IPS-18a (cell line): ENCODE results near the gene ANKRD40.
"Not testable (repeated sequence)": the region's sequence is repeated elsewhere in the genome, so short reads cannot be mapped to it uniquely, and the experiment has no call there.

Experiments used
- H3K27ac ChIP-seq: one replicate; pipeline ENCODE4 v1.5.1; 2013; ENCODE audit warnings: low read length
- H3K27me3 ChIP-seq: one replicate; pipeline ENCODE4 v1.6.1; 2013; ENCODE audit warnings: mild to moderate bottlenecking, low read length; ENCODE audit not compliant: control insufficient read depth, insufficient read depth
- H3K36me3 ChIP-seq: one replicate; pipeline ENCODE4 v1.6.1; 2013; ENCODE audit warnings: low read depth, low read length; ENCODE audit not compliant: control insufficient read depth
- H3K4me1 ChIP-seq: one replicate; pipeline ENCODE4 v1.6.1; 2013; ENCODE audit warnings: low read depth, low read length; ENCODE audit not compliant: control insufficient read depth
- H3K4me3 ChIP-seq: one replicate; pipeline ENCODE4 v1.5.1; 2013; ENCODE audit warnings: low read length
- H3K9ac ChIP-seq: one replicate; pipeline ENCODE4 v1.6.1; 2013; ENCODE audit warnings: mild to moderate bottlenecking, low read length, moderate library complexity
- H3K9me3 ChIP-seq: one replicate; pipeline ENCODE4 v1.6.1; 2013; ENCODE audit warnings: low read depth, low read length; ENCODE audit not compliant: control insufficient read depth

The ANKRD40 gene

DNA sequence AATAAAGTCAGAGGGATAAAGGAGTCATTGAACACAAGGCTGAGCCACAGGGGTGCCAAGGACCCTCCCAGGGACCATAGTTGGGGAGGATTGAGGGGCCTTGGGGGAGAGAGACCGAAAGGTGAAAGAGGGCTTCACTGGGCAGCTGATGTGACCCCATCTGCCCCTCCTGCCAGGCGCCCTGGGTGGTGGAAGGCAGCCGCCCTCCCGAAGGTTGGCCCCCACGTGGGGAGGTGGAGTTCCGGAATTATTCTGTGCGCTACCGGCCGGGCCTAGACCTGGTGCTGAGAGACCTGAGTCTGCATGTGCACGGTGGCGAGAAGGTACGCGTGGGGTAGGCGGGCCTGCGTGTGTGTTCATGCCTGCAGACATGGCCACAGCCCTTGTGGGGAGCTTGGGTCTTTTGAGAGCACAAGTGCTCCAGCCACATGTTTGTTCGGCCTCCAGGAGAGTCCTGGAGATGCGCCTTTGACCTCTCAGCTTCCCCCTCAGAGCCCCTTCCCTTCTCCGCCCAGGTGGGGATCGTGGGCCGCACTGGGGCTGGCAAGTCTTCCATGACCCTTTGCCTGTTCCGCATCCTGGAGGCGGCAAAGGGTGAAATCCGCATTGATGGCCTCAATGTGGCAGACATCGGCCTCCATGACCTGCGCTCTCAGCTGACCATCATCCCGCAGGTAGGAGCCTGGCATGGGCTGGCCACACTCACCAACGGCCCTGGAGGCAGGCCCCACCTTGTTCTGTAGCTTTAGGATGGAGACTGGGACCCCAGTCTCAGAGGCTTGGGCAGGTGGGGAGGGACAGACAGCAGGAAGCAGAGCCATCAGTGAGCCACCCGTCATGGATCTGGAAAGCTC is 24.1 kb downstream of the ANKRD40 start:
- Histone ChIP-seq H3K9me3 (no peaks in the 10 kb centered on the region), H3K27ac (no peak overlapping the region), H3K4me3 (no peak overlapping the region), H3K4me1 (peaks cover 4% of the 10 kb centered on the region), H3K9ac (no peak overlapping the region), H3K36me3 (no peaks in the 10 kb centered on the region), H3K27me3 (no peaks in the 10 kb centered on the region)

DNA sequence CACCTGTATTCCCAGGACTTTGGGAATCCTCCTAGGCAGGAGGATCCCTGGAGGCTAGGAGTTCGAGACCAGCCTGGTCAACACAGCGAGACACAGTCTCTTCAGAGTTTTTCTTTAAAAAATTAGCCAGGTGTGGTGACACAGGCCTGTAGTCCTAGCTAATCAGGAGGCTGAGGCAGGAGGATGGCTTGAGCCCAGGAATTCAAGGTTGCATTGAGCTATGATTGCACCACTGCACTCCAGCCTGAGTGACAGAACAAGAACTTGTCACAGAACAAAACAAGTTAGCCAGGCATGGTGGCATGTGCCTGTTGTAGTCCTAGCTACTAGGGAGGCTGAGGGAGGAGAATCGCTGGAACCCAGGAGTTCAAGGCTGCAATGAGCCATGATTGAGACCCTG is 24.8 kb downstream of the ANKRD40 start:
- H3K9me3 ChIP-seq, result no peaks in the 10 kb centered on the region
- H3K27me3 ChIP-seq, result no peaks in the 10 kb centered on the region
- H3K9ac ChIP-seq, result no peak overlapping the region
- no peaks in the 10 kb centered on the region for H3K36me3 ChIP-seq
- H3K4me1 ChIP-seq, result peaks cover 4% of the 10 kb centered on the region
- H3K27ac ChIP-seq, result no peak overlapping the region
- H3K4me3 ChIP-seq, result no peak overlapping the region

DNA sequence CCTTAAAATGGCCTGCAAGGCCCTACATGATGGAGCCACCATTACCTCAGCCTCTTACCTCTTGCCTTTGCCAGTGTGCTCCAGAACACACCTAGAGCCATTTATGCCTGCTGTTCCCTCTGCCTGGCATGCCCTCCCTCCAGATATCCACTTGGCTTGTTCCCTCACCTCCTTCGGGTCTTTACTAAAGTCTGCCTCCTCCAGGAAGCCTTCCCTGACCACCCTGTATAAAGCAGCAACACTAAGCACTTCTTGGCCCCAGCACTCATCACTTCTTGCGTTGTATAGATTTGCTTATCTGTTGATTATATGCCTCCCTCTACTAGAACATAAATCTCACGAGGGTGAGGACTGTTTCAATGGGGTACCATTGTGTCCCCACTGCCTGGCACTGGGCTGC is 25.3 kb downstream of the ANKRD40 start:
- Histone ChIP-seq H3K9me3 (no peaks in the 10 kb centered on the region), H3K4me3 (no peak overlapping the region), H3K27me3 (no peaks in the 10 kb centered on the region), H3K9ac (no peak overlapping the region), H3K4me1 (peaks cover 4% of the 10 kb centered on the region), H3K27ac (no peak overlapping the region), H3K36me3 (no peaks in the 10 kb centered on the region)

DNA sequence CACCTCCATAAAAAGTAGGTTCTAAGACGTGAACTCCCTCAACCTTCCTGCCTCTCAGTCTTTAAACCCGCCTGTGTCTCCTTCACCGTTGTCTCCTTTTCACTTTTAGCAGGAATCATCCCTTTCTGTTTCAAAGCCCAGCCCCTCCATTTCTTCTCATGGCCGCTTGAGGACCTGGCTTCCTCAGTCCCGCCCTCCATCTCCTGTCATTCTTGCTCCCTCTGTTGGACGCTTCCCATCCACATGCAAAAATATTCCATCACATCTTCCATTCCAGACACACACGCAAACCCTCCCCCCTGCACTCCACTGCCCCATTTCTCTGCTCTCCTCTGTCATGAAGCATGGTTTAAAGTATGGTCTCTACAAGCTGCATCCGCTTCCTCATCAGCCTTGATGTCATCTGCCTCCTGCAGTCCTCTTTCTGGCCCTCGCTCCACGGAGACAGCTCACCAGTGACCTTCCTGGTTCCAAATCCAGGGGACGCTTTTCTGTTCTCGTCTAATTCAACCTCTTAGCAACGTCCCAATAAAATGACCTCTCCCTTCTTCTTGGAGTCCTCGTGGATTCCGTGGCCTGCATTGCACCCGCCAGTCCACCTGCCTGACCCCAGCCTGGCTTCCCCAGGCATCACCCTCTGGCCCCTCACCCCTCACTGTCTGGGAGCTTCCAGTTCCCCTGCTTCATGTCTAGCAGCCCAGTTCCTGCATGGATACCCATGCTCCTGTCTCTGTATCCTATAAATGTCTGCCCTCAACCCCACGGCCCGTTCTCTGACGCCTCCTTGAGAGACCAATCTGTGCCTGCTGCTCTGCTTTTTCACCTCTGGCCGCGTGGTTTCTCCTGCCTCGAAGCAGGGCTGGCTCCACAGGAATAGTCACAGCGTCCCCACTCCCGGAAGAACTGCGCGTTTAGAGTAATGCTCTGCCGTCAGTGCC is 26.2 kb downstream of the ANKRD40 start:
- Histone ChIP-seq H3K27ac (no peak overlapping the region), H3K9me3 (no peaks in the 10 kb centered on the region), H3K4me3 (no peak overlapping the region), H3K36me3 (no peaks in the 10 kb centered on the region), H3K27me3 (no peaks in the 10 kb centered on the region), H3K9ac (no peak overlapping the region), H3K4me1 (peaks cover 4% of the 10 kb centered on the region)

DNA sequence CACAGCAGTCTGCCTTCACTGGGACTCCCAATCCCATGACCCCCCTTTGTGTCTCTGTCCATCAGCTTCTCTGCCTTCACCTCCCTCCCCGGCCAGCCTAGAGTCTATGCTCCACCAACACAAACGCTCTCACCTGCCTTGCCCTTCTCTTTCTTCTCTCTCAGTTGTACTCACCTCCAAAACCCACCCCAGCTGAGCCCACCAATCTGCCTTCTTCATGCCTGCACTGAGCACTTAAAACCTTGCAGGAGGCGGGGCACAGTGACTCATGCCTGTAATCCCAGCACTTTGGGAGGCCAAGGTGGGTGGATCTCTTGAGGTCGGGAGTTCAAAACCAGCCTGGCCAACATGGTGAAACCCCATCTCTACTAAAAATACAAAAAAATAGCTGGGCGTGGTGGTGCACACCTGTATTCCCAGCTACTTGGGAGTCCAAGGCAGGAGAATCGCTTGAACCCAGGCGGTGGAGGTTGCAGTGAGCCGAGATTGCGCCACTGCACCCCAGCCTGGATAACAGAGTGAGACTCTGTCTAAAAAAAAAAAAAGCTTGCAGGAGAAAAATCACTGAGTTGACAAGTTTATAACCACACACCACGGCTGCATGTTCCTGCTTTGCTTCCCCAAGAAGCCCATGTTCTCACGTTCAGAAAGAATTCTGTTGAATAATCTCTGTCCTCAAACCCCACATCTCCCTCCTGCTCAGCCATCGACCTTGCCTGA is 27.0 kb downstream of the ANKRD40 start:
- not testable (repeated sequence) for H3K27ac ChIP-seq, H3K4me3 ChIP-seq, H3K9ac ChIP-seq, H3K36me3 ChIP-seq, H3K27me3 ChIP-seq, H3K9me3 ChIP-seq, H3K4me1 ChIP-seq

DNA sequence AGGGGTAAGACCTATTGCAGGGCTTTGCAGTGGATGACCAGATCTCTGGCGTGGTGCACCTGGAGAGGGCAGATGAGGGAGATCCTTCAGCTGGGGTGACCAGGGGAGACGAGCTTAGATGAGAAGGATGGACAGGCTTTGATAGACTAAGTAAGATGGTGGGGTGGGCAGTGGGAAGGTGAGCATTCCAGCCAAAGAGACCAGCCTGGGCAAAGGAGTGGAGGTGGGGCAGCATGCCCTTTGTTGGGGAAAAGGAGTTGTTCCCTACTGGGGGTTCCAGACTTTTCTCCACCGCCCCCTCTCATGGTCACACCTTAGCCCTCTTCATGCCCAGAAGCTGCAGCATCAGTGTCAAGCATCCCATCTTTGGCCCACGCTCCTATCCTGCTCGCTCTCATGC is 27.6 kb downstream of the ANKRD40 start:
- H3K9me3 ChIP-seq, result no peaks in the 10 kb centered on the region
- no peaks in the 10 kb centered on the region for H3K36me3 ChIP-seq
- no peaks in the 10 kb centered on the region for H3K27me3 ChIP-seq
- H3K9ac ChIP-seq, result no peak overlapping the region
- no peak overlapping the region for H3K4me3 ChIP-seq
- no peak overlapping the region for H3K27ac ChIP-seq
- peaks cover 4% of the 10 kb centered on the region for H3K4me1 ChIP-seq

DNA sequence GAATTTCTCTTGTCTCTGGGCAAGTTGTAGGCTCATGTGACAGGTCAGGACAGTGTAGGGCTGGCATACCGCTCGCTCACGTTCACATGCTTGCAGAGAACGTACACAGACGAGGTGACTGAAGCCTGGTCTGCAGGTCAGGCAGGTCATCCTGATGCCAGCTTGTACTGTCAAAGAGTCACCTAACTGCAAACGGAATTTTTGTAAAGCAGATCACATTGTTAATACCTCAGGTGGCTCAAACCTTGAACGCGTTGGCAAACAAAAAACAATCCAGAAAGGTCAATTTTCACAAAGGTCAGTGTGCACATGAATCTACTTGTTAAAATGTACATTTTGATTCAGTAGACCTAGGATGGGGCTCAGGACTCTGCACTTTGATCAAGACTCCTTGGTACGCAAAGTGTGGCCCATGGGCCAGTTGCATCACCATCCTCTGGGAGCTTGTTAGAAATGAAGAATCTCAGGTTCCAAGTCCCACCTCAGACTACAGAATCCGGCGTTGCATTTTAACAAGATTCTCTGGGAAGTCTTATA is 28.6 kb downstream of the ANKRD40 start:
- H3K9ac ChIP-seq, result no peak overlapping the region
- no peak overlapping the region for H3K27ac ChIP-seq
- H3K4me3 ChIP-seq, result no peak overlapping the region
- H3K27me3 ChIP-seq, result no peaks in the 10 kb centered on the region
- no peaks in the 10 kb centered on the region for H3K4me1 ChIP-seq
- no peaks in the 10 kb centered on the region for H3K9me3 ChIP-seq
- no peaks in the 10 kb centered on the region for H3K36me3 ChIP-seq

DNA sequence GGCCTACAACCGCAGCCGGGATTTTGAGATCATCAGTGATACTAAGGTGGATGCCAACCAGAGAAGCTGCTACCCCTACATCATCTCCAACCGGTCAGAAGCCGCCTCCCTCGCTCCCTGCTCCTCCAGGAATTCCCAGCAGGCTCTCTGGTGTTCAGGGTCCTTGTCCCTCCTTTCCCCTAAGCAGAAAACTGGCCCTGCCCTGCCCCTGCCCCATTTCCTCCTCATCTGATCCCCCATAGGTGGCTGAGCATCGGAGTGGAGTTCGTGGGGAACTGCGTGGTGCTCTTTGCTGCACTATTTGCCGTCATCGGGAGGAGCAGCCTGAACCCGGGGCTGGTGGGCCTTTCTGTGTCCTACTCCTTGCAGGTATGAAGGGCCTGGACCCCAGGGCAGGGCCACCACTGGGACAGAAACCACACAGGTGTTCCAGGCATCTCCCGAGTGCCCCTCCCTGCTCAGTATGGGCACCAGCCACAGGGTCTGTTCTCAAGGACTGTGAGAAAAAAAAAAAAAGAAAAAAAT is 29.8 kb downstream of the ANKRD40 start:
- Histone ChIP-seq H3K36me3 (no peaks in the 10 kb centered on the region), H3K9me3 (no peaks in the 10 kb centered on the region), H3K4me3 (no peak overlapping the region), H3K27ac (no peak overlapping the region), H3K9ac (no peak overlapping the region), H3K4me1 (no peaks in the 10 kb centered on the region), H3K27me3 (no peaks in the 10 kb centered on the region)

DNA sequence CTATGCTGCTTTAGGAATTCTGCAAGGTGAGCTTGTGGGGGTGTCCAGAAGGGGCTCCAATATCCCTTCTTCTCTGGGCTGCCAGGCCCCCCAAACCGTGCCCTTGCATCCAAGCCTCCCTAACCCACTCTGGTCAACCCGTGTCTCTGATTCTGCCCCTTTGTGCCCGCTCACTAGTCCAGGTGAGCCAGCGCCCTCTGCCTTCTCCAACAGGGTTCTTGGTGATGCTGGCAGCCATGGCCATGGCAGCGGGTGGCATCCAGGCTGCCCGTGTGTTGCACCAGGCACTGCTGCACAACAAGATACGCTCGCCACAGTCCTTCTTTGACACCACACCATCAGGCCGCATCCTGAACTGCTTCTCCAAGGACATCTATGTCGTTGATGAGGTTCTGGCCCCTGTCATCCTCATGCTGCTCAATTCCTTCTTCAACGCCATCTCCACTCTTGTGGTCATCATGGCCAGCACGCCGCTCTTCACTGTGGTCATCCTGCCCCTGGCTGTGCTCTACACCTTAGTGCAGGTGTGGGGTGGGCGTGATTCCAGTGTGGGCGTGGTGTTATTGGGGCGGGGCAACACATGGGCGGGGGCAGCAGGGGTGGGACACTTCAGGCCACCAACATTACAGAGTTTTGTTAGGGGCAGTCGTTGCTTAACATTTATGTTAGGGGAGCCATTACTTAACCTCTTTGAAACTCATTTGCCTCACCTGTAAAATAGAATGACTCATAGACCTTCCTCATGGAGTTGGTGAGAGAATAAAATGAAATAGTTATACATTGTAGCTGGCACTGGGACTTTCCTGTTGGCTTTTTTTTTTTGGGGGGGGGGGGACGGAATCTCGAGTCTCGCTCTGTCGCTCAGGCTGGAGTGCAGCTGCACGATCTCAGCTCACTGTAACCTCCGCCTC is 31.4 kb downstream of the ANKRD40 start:
- Histone ChIP-seq H3K9me3 (no peaks in the 10 kb centered on the region), H3K4me1 (no peaks in the 10 kb centered on the region), H3K27me3 (no peaks in the 10 kb centered on the region), H3K9ac (no peak overlapping the region), H3K4me3 (no peak overlapping the region), H3K27ac (no peak overlapping the region), H3K36me3 (no peaks in the 10 kb centered on the region)

DNA sequence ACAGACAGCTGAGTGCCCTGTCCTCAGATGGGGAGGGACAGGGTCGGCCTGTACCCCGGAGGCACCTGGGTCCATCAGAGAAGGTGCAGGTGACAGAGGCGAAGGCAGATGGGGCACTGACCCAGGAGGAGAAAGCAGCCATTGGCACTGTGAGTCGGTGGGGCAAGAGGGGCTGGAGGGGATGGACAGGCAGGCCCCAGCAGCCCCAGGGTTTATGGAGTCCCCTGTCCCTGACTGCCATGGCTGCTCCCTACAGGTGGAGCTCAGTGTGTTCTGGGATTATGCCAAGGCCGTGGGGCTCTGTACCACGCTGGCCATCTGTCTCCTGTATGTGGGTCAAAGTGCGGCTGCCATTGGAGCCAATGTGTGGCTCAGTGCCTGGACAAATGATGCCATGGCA is 32.1 kb downstream of the ANKRD40 start:
- H3K27ac ChIP-seq, result no peak overlapping the region
- no peak overlapping the region for H3K9ac ChIP-seq
- H3K36me3 ChIP-seq, result no peaks in the 10 kb centered on the region
- no peaks in the 10 kb centered on the region for H3K4me1 ChIP-seq
- no peaks in the 10 kb centered on the region for H3K27me3 ChIP-seq
- H3K9me3 ChIP-seq, result no peaks in the 10 kb centered on the region
- no peak overlapping the region for H3K4me3 ChIP-seq
